Activated T-helper 1 cell treated with anti-CD3 and anti-CD28 coated beads, Interleukin-2, amount 50 U/mL, for 16 hours (primary cell): ENCODE measurements around the gene IFNGR2.
A peak's percentile ranks its signal among the peaks of the same experiment; 100 is the strongest.
"Not testable (repeated sequence)": the region's sequence is repeated elsewhere in the genome, so short reads cannot be mapped to it uniquely, and the experiment has no call there.

ENCODE experiments used
- DNase-seq, 2 donors: peaks; one replicate each; pipeline ENCODE4 v3.0.0-alpha.2; 2020; ENCODE audit warnings: low read depth in 1 of 2, low spot score in 1 of 2

Gene IFNGR2

GRCh38 chr21:33403128-33403785, at the start of gene IFNGR2:
TSS of gene IFNGR2 (plus strand) at chr21:33403413. CDS start at chr21:33403544, 131 bp downstream.
- peak in 1 of 2 donors; percentile 45 for DNase-seq

DNA sequence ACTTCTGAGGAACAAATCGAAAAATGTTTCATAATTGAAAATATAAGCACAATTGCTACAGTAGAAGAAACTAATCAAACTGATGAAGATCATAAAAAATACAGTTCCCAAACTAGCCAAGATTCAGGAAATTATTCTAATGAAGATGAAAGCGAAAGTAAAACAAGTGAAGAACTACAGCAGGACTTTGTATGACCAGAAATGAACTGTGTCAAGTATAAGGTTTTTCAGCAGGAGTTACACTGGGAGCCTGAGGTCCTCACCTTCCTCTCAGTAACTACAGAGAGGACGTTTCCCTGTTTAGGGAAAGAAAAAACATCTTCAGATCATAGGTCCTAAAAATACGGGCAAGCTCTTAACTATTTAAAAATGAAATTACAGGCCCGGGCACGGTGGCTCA, 47.9 kb upstream of the IFNGR2 start:
- DNase-seq: no peak

- no peak for DNase-seq
Observed at GRCh38 chr21:33355996-33356395, 47.2 kb upstream of the IFNGR2 start.

GRCh38 chr21:33357177-33357576, 46.0 kb upstream of the IFNGR2 start:
- DNase-seq: no peak

DNA sequence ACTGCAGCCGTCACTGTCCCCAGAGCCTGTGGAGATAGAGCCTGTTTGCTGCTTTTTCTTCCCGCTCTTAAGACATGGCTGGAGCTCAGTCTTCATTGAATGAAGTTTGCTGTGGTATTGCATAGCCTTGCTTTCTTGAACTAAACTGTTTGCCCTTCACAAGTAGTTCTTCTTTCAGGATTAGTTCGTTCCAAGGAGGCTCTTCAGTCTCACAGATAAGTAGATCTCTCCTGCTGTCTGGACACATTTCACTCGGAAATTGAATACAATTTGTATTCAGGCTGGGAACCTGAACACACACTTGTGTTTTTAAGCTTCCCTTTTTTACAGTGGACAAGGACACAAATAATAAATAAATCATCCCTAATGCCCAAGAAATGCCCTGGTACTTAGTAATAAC, 43.8 kb upstream of the IFNGR2 start:
- no peak for DNase-seq

- DNase-seq: no peak
Observed at GRCh38 chr21:33360281-33360680, 42.9 kb upstream of the IFNGR2 start.

DNA sequence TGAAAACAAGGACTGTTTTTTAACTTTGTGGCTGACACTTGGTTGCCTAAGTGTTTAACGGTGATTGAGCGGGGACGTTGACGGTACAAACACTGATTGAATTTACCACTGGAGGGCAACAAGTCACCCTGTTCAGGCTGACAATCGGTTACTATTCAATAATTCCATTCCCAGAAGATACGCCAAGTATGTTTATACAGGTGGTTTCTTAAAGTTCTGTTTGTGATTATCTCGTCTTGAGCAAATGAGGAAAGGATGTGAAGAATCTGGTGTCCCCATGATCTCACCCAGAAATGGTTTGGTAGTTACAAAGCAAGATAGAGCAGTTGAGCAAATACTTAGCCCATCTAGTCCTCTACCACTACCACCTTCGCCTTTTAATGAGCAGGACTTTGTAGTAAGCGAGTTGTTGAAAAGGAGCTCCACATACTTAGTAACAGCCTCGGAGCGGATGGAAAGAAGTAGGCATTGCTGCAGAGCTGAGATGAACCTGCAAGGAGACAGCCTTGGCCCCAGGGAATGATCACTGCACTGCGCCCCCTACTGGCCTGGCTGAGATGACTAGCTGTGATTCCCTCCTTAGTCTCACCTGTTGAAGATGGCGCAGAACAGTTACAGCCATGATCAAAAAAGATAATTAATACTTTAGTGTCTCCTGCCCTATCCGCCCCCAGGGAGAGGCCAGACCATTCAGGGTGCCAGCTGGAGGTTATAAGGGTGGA, 42.2 kb upstream of the IFNGR2 start:
- DNase-seq: peak; percentile 81 to 90

DNA sequence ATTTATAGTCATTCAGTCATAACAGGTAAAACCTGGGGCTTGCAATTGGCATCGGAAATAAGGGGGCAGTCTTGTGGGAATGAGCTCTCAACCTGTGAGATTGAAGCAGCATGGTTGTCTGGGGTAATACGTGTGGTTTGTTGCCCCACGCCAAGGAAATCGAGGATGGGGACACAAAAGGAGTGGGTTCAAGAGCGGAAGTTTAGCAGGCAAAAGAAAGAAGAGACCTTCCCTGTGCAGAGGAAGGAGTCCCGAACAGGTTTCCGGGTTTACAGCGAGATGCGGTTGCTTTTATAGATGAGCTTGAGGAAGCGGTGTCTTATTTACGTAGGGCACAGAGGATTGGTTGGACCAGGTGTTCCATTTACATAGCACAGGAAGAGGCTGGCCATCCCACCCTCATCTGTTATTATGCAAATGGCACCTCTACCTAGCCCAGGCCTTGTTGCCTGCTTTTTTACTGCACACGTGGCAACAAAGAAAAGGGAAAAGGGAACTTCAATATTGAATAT, 41.1 kb upstream of the IFNGR2 start:
- peak; percentile 34 to 41 for DNase-seq

DNA sequence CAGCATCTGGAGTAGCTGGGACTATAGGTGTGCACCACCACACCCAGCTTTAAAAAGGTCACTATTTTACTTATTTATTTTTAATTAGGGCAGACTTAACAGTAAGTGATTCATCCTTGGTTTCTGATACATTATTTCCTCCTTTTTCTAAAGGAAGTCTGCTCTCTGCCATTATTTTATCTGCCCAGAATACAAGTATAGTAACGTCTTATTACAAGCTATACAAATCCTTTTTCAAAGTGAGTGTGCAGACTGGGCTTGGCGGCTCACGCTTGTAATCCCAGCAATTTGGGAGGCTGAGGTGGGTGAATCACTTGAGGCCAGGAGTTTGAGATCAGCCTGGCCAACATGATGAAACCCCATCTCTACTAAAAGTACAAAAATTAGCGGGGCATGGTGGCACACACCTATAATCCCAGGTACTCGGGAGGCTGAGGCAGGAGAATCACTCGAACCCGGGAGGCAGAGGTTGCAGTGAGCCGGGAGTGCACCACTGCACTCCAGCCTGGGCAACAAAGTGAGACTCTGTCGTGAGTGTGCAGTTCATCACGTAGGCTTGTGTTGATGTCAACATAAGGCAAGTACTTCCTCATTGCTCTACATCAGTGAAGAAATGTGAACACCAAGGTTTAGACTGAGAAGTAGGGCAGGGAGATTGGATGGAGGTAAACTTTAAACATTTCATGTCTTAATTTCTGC, 39.2 kb upstream of the IFNGR2 start:
- not testable (repeated sequence) for DNase-seq

GRCh38 chr21:33364830-33365229, 38.4 kb upstream of the IFNGR2 start:
- DNase-seq: no peak

GRCh38 chr21:33367309-33367973, 35.8 kb upstream of the IFNGR2 start:
- DNase-seq: no peak

- no peak for DNase-seq
Observed at GRCh38 chr21:33368124-33368523, 35.1 kb upstream of the IFNGR2 start.

GRCh38 chr21:33368576-33368975, 34.6 kb upstream of the IFNGR2 start:
- no peak for DNase-seq

DNA sequence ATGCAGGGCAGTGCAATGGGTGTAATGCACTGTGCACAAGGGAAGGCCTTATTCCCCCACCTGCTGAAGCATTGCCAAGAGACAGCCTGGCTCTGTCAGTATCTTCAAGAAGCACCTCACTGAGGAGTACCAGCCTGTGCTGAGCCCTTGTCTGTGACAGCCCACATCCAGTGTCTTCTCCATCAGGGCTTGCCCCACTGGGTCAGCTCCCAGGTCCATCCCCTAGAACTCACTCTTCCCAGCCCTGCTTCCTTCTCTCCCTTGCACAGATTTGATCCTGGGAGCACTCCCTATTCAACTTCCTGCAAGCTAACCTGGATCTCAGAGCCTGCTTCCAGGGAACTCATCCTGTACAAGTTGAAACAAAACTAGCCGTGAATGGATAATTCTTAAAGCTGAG, 33.6 kb upstream of the IFNGR2 start:
- DNase-seq: no peak

DNA sequence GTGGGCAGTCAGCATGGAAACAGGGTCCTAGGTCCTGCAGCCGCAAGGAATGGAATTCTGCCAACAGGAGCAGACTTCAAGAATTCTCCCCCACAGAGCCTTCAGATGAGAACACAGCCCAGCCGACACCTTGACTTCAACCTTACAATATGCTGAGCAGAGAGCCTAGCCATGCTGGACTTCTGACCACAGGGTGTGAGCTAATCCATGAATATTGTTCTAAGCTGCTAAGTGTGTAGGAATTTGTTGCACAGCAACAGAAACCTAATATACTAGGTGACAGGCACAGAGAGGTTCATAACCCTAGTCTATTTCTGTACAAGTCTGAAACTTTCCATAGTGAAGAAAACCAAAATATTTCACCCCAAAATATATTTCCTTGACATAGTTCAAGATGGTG, 32.9 kb upstream of the IFNGR2 start:
- no peak for DNase-seq

DNA sequence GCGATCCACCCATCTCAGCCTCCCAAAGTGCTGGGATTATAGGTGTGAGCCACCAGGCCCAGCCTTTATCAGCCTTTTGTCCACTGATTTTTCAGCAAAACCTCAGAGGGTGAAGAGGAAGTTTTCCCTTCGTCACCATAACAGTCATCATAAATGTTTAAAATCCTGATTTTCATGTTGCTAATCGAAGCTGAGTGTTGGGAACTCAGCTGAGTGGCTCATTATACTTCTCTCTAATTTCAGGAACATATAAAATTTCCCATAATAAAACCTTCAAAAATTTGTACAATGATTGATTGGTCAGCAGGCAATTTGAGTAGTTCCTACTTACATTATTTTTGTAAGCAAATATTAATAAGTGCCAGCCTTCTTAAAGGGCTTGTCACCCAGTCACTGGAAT, 31.8 kb upstream of the IFNGR2 start:
- no peak for DNase-seq

DNA sequence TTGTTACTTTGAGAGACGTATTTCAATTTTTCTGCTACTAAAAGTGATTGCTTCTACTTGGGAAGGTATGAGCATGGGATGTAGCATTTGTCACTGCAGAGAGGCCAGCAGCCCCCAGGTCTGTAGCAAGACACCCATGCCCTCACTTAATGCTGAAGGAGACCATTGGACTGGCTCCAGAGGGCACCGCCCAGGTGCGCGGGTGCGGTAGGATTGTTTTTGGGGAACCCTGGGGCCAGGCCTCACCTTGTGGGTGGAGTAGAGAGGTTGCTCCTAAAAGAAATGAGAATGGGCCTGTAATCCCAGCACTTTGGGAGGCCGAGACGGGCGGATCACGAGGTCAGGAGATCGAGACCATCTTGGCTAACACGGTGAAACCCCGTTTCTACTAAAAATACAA, 30.6 kb upstream of the IFNGR2 start:
- DNase-seq: no peak

DNA sequence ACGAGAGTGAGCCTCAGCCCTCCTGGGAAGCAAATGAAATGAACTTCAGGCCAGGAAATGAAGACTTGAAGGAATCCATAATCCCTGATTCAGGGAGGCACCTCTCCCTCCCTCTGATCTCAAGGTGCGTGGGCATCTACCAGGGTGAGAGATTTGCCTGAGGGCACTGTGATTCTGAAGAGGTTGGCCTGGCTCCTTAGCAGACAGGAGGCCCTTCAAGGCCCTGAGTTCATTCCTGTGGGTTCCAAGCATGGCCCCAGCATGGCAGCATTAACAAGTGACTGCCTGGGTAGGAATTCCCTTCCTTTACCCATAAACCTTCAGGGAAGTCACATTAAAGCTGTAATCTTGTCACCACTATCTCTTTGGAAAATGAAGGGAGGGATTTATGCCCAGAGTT, 29.8 kb upstream of the IFNGR2 start:
- DNase-seq: no peak

- no peak for DNase-seq
Observed at GRCh38 chr21:33374080-33374449, 29.1 kb upstream of the IFNGR2 start.

DNA sequence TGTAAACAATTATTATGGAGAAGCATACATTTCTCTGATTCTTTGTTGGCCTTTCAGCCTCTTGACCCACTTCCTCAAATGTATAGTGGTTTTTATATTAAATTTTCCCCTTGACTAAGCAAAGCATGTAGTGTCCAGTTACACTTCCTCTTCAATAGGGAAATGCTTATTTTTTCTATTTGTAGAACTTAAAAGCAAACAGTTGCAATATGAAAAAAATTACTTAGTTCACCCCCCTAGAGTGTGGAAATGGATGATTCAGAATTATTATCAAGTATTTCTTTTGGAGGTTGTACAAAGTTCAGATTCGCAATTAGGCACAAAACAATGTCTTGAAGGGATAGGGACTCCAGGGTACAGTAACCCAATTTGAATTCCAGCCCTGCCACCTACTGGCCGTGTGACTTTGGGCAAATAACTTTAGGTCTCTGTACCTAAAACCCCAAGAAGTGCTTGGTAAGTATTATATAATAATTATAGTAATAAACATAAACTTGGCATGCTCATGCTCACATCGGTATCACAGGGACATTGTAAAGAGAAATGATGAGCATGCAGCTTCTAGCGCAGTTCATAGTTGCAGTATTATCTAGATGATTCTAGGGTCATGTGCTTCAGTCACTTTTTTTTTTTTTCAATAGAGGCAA, 28.6 kb upstream of the IFNGR2 start:
- no peak for DNase-seq

DNA sequence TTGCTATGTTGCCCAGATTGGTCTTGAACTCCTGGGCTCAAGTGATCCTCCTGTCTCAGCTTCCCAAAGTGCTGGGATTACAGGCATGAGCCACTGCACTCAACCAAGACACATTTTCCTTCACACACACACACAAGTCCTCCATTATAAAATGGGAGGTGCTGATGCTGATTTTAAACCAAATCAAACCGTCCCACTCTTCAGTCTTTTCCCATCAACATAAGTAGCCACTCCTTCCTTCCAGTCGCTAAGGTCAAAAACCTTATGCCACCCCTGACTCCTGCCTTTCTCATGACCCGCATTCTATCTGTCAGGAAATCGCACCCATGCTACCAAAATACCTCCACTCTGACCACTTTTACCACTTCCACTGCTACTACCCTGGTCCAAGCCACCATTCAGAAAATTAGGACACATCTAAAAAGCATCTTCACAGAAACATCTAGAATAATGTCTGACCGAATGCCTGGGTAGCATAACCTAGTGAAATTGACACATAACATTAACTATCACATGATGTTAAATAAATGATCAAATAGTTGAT, 28.0 kb upstream of the IFNGR2 start:
- DNase-seq: no peak
